ENCODE measurements around the gene KLK10.
"Not testable (repeated sequence)": the region's sequence is repeated elsewhere in the genome, so short reads cannot be mapped to it uniquely, and the experiment has no call there.

KLK10 gene

GRCh38 chr19:50994129-50994528 is 25.4 kb downstream of the KLK10 start:
- no peak for DNase-seq (ENCODE audit: low read depth)
- TF ChIP-seq CTCF (conservative IDR thresholded peaks at IDR 0.05; ENCODE audit: low read depth, low read length): no peak
- H3K4me3 ChIP-seq (ENCODE audit: low read length): no peak overlapping the region

GRCh38 chr19:50992666-50993035 is 26.9 kb downstream of the KLK10 start:
- TF ChIP-seq CTCF (conservative IDR thresholded peaks at IDR 0.05; ENCODE audit: low read depth, low read length): no peak
- DNase-seq (ENCODE audit: low read depth): no peak
- no peak overlapping the region for H3K4me3 ChIP-seq (ENCODE audit: low read length)

- not testable (repeated sequence) for DNase-seq (ENCODE audit: low read depth)
Observed at GRCh38 chr19:50984416-50984815, 35.1 kb downstream of the KLK10 start.

GRCh38 chr19:50983625-50984292 is 35.8 kb downstream of the KLK10 start, which contains the start of gene KLK7:
Gene KLK7, minus strand, starts transcription at chr19:50983917. Its CDS starts 1,518 bp downstream, at chr19:50982399.
- TF ChIP-seq CTCF (conservative IDR thresholded peaks at IDR 0.05; ENCODE audit: low read depth, low read length): no peak
- H3K4me3 ChIP-seq (ENCODE audit: low read length): no peak within 1 kb of the TSS
- no peak for DNase-seq (ENCODE audit: low read depth)

More at GRCh38 chr19:50984416-50984815, 35.1 kb downstream of the KLK10 start:
- not testable (repeated sequence) for H3K4me3 ChIP-seq (ENCODE audit: low read length)

GRCh38 chr19:50982186-50982585 is 37.3 kb downstream of the KLK10 start:
- no peak overlapping the region for H3K4me3 ChIP-seq (ENCODE audit: low read length)
- no peak for TF ChIP-seq CTCF (conservative IDR thresholded peaks at IDR 0.05; ENCODE audit: low read depth, low read length)
- no peak for DNase-seq (ENCODE audit: low read depth)

GRCh38 chr19:50981587-50982146 is 37.8 kb downstream of the KLK10 start:
- no peak for TF ChIP-seq CTCF (conservative IDR thresholded peaks at IDR 0.05; ENCODE audit: low read depth, low read length)
- DNase-seq (ENCODE audit: low read depth): no peak
- H3K4me3 ChIP-seq (ENCODE audit: low read length): no peak overlapping the region

- DNase-seq (ENCODE audit: low read depth): no peak
- H3K4me3 ChIP-seq (ENCODE audit: low read length): no peak overlapping the region
- TF ChIP-seq CTCF (conservative IDR thresholded peaks at IDR 0.05; ENCODE audit: low read depth, low read length): no peak
Observed at GRCh38 chr19:50980208-50980607, 39.3 kb downstream of the KLK10 start.

Measured in retinal pigment epithelial cell (primary cell).